ENCODE results near the gene TMTC1.
"Not testable (repeated sequence)": the region's sequence is repeated elsewhere in the genome, so short reads cannot be mapped to it uniquely, and the experiment has no call there.

TMTC1 gene

DNA sequence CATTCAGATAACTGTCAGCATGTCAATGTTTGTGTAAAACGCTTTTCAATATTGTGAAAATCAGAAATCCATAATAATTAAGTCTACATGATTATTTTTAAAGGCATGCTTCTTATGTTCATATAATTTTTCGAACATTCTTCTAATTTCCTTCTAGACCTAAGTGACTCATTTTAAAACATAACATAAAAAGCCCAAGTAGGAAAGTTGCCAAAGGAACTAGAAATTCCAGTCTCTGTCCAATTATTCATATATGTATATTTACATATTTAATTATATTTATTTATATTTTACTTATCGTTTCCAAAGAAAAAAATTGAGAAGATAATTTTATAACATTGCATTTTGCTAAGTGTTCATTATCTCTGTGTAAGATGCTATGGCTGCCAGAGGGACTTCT lies 110.4 kb downstream of the TMTC1 start:
- DNase-seq (ENCODE audit: low spot score) (no peak), FAIRE-seq (no peak)

GRCh38 chr12:29672580-29672979 lies 111.2 kb downstream of the TMTC1 start:
- FAIRE-seq (no peak), DNase-seq (ENCODE audit: low spot score) (no peak)

DNA sequence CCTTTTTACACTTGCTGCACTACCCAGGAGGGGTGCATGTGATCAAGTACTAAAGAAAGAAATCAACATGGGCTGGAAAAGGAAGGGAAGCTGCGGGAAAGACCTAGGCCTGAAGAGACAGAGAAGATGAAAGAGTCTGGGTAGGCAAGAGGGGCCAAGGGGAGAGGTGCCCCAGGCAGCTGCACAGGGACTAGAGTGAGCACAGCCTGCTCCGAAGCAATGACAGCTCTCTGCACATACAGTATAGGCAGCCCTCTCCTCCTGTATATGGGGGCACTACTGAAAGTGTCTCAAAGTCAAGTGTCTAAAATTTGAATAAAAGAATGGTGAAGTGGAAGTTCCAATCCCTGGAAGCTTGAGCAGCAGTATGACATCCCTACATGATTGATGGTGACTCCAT lies 112.0 kb downstream of the TMTC1 start:
- DNase-seq (ENCODE audit: low spot score): no peak
- no peak for FAIRE-seq

DNA sequence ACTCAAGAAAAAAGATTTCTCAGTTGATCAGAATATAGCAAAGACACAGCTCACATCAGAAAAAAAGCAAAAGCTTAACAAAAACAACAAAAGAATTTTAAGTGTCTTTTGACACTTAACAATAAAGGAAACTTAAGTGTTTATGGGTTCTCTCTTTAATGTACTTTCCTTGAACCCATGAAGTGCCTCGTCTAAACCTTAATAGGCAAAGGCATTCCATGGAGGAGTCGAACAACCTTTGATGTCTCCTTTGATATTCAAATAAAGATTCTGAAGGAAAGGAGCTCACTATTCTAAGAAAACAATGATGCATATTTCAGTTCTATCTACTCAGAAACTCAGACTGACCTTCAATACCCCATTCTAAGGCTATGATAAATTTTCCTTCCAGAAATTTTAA lies 116.7 kb downstream of the TMTC1 start:
- no peak for FAIRE-seq
- no peak for DNase-seq (ENCODE audit: low spot score)

- FAIRE-seq (no peak), DNase-seq (ENCODE audit: low spot score) (no peak)
Measured at GRCh38 chr12:29665107-29665506, 118.6 kb downstream of the TMTC1 start.

DNA sequence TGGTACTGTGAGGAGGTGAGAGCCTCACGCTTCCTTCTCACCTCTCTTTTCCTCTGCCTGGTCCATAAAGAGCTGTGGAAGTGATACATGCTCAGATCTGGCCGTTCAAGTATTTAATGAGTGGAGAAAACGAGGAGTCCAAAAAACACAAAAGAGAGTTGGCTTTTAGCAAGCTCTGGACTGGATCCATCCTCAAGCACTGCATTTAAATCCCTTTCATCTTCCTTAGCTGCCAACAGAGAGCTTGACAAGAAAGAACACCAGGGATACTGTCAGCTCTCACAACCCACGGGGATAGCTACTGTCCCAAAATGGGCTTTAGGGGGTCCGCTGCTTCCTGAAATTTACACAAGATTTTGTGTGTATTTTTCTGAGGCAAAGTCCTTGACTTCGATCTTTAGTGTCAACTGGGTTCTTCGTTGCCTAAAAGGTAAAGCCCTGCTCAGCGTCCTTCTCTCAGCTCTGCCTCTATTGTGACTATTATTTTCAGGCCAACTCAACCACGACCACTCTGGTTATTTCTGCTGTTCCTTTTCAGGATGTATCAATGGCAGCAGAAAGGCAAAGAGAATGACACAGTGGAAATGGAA lies 120.9 kb downstream of the TMTC1 start:
- FAIRE-seq (no peak), DNase-seq (ENCODE audit: low spot score) (no peak)

- no peak for DNase-seq (ENCODE audit: low spot score)
- FAIRE-seq: no peak
Measured at GRCh38 chr12:29660847-29661246, 122.9 kb downstream of the TMTC1 start.

DNA sequence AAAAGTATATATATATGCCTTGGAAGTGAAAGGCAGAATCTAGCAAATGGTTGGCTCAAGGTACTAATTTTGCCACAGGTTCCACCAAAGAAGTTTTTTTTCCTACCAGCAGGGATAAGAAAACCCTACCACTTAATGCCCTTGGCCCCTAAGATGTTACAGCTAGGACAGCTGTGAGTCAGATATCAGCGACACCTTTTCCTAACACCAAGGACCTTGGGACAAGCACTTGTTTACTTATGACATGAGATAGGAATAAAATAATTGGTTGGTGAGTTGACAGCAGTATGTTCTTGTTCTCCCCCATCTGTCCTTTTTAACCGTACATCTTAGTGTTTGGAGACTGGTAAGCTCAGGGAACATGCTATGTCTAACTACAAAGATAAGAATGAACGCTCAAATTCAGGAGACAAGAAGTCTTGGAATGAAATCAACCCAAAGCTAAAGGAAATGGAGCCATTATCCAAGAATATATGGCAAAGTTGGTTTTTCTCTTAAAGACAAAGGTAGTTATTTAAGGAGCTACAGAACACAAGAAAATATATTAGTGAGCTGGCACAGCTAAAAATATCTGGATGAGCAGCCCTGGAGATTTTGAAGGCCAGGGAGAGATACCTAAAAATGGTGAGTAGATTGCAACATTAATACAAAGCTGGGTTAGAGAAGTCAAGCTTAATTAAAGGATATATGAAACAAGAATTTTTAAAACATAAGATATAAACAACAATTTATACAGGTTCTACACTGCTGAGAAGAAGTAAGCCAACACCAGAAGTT lies 126.8 kb downstream of the TMTC1 start:
- FAIRE-seq (no peak), DNase-seq (ENCODE audit: low spot score) (no peak)

DNA sequence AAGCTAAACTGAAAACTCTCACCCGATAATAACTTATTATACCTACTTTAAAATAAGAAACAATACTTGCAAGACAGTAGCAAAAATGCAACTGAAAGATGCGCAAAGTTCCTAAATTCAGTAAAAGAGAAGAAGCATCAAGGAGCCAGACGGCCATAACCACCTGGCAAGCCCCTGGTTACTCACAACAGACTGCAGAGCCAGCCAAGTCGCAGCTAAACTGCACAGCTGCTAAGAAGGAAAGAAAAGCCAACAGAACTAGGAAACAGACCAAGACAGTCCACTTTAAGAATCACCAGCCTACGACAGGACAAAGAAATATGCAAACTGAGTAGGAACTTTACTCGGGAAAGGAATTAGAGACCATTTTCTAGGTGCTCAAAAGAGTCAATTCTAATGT lies 127.9 kb downstream of the TMTC1 start:
- DNase-seq (ENCODE audit: low spot score) (no peak), FAIRE-seq (no peak)

GRCh38 chr12:29653286-29653685 lies 130.5 kb downstream of the TMTC1 start:
- FAIRE-seq: no peak
- no peak for DNase-seq (ENCODE audit: low spot score)

GRCh38 chr12:29650371-29650770 lies 133.4 kb downstream of the TMTC1 start:
- FAIRE-seq (no peak), DNase-seq (ENCODE audit: low spot score) (no peak)

DNA sequence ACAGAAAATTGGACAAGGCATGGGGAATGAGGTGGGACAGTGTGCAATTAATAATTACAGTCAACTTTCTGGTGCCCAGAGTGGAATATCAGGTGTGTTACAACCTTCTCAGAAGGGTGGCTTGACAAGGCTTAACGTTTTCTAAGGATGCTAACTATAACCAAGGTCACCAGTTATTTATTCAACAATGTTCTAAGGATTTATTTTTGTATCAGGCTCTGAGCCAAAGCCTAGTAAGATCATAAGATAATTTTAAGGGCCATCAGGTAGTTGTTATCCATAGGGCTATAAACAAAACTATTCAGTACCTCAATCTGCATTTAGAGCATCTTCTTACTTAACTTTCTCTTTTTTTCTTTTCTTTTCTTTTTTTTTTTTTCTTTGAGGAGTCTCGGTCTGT lies 134.0 kb downstream of the TMTC1 start:
- FAIRE-seq (no peak), DNase-seq (ENCODE audit: low spot score) (no peak)

DNA sequence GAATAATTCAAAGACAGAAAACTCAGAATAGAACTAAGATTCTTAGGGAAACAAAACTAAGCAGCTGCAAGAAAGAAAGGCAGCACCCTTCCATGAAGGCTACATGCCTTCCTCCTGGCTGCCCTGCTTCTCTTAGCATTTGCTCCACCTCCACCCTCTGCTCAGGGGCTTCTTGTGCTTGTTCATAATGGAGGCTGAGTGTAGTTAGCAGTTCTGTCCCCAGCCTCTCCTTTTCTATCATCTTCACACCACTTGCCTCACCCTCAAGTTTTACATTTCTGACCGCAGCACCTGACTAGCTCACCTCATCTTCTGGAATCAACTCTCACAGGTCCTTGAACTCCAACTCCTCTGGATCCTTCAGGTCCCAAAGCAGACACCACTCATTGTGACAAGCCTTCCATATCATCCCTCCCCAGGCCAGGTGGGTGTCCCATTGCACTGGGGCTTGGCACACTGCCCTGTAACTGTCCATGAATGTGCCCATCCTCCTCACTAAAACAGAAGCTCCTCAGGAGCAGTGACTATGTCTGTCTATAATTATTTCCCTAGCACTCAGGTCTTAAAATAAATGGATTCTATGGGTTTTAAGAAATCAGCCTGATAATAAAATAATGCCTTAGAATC lies 139.1 kb downstream of the TMTC1 start:
- no peak for DNase-seq (ENCODE audit: low spot score)
- no peak for FAIRE-seq

DNA sequence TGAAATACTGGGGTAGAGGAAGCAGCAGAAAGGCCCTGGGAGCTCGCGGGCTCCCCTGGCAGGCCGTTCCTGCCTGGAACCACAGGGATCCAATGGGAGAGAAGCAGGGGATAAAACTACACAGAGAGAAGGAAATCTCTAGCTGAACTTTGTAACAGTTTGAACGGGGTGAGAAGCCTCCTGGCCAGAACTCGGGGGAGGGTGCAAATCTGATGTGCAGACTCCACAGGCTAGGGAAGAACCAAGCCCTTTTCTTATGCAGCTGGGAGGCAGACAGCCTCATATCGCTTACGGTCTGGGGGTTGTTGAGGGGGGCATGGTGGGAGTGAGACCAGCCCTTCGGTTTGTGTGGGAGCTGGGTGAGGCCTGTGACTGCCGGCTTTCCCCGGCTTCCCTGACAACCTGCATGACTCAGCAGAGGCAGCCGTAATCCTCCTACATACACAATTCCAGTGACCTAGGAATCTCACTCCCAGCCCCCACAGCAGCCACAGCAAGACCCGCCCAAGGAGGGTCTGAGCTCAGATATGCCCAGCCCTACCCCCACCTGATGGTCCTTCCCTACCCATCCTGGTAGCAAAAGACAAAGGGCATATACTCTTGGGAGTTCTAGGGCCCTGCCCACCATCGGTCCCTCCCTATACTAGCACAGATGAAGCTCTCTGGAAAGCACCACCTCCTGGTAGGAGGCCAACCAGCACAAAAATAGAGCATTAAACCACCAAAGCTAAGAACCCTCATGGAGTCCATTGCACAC lies 143.0 kb downstream of the TMTC1 start:
- FAIRE-seq (no peak), DNase-seq (ENCODE audit: low spot score) (peak; percentile 31)

DNA sequence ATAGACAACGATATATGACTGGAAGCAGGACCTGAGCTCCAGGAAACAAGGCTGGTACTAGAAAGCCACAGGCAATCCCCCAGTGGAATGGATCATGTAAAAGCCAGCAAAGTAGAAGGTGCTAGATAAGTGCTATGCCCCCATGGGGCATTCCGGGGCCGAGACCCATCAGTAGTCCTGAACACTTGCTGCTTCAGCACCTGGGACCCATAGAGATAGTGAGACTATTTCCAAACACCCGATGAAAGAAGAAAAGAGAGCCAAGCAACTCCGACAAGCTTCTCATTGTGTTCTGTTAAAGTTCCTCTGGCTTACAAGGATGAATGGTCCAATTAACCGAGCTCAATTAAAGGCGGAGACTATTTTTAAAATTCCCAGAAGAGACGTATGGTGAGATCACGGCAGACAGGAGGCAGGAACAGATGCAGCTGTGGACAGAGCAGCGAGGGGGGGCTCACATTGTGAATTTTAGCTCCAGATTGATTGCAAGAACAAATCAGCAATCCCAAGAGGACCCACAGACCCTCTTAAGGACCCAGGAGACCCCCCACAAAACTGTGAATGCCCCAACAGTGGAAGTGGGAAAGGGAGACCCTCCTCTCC lies 143.7 kb downstream of the TMTC1 start:
- no peak for FAIRE-seq
- no peak for DNase-seq (ENCODE audit: low spot score)

- no peak for FAIRE-seq
- no peak for DNase-seq (ENCODE audit: low spot score)
Measured at GRCh38 chr12:29638528-29638927, 145.2 kb downstream of the TMTC1 start.

GRCh38 chr12:29634057-29634456 lies 149.7 kb downstream of the TMTC1 start:
- DNase-seq (ENCODE audit: low spot score) (no peak), FAIRE-seq (no peak)

DNA sequence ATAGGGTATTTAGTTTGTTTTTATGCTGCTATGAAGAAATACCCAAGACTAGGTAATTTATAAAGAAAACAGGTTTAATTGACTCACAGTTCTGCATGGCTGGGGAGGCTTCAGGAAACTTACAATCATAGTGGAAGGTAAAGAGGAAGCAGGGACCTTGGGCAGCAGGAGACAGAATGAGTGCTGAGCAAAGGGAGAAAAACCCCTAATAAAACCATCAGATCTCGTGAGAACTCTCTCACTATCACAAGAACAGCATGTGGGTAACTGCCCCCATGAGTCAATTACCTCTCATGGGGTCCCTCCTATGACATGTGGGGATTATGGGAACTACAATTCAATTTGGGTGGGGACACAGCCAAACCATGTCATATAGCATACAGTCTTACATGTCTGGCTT lies 153.6 kb downstream of the TMTC1 start:
- not testable (repeated sequence) for FAIRE-seq

DNA sequence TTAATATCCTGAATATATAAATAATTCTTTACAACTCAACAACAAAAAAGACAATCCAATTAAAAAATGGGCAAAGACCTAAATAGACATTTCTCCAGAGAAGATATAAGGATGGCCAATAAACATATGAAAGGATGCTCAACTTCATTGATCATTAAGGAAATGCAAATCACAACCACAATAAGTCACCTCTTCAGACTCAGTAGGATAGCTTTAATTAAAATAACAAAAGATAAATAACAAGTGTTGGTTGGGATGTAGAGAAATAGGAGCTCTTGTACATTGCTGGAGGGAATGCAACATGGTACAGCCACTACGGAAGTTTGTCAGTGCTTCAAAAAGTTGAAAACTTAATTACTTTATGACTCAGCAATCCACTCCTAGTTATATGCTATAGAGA lies 156.5 kb downstream of the TMTC1 start:
- FAIRE-seq (no peak), DNase-seq (ENCODE audit: low spot score) (no peak)

More for the DNA sequence above, 153.6 kb downstream of the TMTC1 start:
- DNase-seq (ENCODE audit: low spot score): not testable (repeated sequence)

DNA sequence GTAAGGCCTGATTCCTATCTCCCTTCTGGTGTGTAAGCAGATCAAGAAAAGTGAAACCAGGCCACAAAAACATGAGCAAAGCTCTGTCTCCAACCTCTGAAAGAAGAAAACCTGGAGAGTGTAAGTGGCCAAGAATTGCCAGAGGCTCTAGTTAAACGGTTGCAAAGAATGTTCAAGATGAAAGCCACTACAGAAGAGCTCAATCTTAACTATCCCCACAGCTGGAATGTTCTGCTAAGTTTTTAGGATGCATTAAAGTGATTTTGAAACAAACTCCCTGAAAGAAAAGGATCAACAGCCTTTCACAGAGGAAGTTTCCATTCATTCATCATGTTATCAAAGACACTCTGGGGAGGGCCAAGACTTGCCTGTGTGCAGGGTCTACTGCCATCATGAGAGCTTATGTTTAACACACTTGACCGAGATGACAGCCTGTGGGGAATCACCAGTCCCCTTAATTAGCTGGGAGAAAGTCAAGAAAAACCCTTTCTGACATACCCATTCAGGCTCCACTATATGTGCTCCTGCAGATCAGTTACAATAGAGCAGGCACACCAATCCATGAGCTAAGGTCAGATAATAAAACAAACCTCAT lies 158.3 kb downstream of the TMTC1 start:
- FAIRE-seq (no peak), DNase-seq (ENCODE audit: low spot score) (no peak)

GRCh38 chr12:29622251-29622650 lies 161.5 kb downstream of the TMTC1 start:
- no peak for FAIRE-seq
- no peak for DNase-seq (ENCODE audit: low spot score)
